Small intestine (tissue), 7 donors: ENCODE data around the gene BABAM2. TPM values are rescaled to one million over a fixed set of nuclear protein-coding genes. Genes with fewer than 3 reads are reported as not detected.

Source experiments
- DNase-seq, 2 donors: peaks; one replicate each; pipeline versions ENCODE4 v3.0.0 to v3.0.0-alpha.2; 2013
- FAIRE-seq: peaks from 2 replicates; lab custom pipeline; 2012; peaks lifted over from hg19 to GRCh38; lab: Jason Lieb, UNC
- H3K27ac ChIP-seq, 3 donors: one replicate each; pipeline ENCODE4 v1.5.1; 2013; ENCODE audit warnings: low read length in 2 of 3, mild to moderate bottlenecking in 2 of 3, control low read depth in 1 of 3, inconsistent platforms in 1 of 3, low read depth in 1 of 3, moderate library complexity in 1 of 3
- H3K27me3 ChIP-seq, 3 donors: one replicate each; pipeline ENCODE4 v1.6.1; 2013; ENCODE audit warnings: low read length in 3 of 3, inconsistent platforms in 1 of 3; ENCODE audit not compliant: control insufficient read depth in 3 of 3, insufficient read depth in 3 of 3
- H3K36me3 ChIP-seq, 3 donors: one replicate each; pipeline ENCODE4 v1.6.1; 2013; ENCODE audit warnings: low read length in 3 of 3, inconsistent platforms in 1 of 3, low read depth in 1 of 3, mild to moderate bottlenecking in 1 of 3, moderate library complexity in 1 of 3; ENCODE audit not compliant: control insufficient read depth in 3 of 3, insufficient read depth in 2 of 3
- H3K4me1 ChIP-seq, 3 donors: one replicate each; pipeline ENCODE4 v1.6.1; 2013; ENCODE audit warnings: low read length in 2 of 3, inconsistent platforms in 1 of 3, low read depth in 1 of 3, mild to moderate bottlenecking in 1 of 3, moderate library complexity in 1 of 3; ENCODE audit not compliant: control insufficient read depth in 3 of 3, insufficient read depth in 2 of 3
- H3K4me3 ChIP-seq, 3 donors: one replicate each; pipeline ENCODE4 v1.5.1; 2013; ENCODE audit warnings: low read length in 3 of 3, control low read depth in 1 of 3, inconsistent platforms in 1 of 3, low read depth in 1 of 3, mild to moderate bottlenecking in 1 of 3, moderate library complexity in 1 of 3
- H3K9me3 ChIP-seq, 2 donors: one replicate each; pipeline ENCODE4 v1.6.1; 2013; ENCODE audit warnings: low read depth in 1 of 2, low read length in 1 of 2; ENCODE audit not compliant: control insufficient read depth in 2 of 2, insufficient read depth in 1 of 2
- WGBS, 3 donors: extraction: QIAGEN DNeasy Blood & Tissue Kit; methylation state at CpG; one replicate each; pipeline ENCODE4 v1.1.7; 2013; 5-methylcytosine and 5-hydroxymethylcytosine counted together
- polyA plus RNA-seq, 4 donors: library from polyadenylated mRNA; stranded (reverse) in 3 of 4; unstranded in 1 of 4; fragments of 200-250 nt in 3 of 4; fragments of 120-200 nt in 1 of 4; gene quantifications; one replicate each; pipeline versions ENCODE4 v1.2.1 to v1.2.3, GENCODE V29; 2013
- donor health status: healthy with polysubstance abuse.
- donor health status: control.
- donor health status: control.
- donor health status: Bipolar disorder and iron deficiency.
- donor health status: healthy.

Gene BABAM2
- polyA plus RNA-seq, 4 donors: 19.5 to 38.6 (median 21.5) TPM

DNA sequence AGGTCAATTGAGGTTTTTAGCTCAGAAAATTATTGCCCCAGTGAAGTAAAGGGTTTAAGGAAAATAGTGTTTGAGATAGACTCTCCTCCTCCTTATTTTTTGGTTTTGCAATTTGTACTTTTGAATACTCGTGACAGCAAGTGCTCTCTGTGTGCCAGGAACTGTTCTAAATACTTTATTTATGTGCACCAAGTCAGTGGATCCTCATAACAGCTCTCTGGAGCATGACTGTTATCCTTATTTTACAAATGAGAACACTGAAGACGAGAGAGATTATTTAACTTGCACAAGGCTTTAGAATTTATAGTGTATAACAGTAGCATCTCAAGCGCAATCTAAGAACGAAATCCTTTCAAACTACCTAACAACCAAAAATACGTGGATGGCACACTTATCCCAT, 24.7 kb downstream of the BABAM2 start:
- Histone ChIP-seq H3K4me1 (peaks cover 0 to 2% (median 0%) of the 10 kb centered on the region in 3 donors), H3K4me3 (no peak overlapping the region), H3K9me3 (peaks cover 0 to 3% of the 10 kb centered on the region in 2 donors), H3K27ac (peak overlapping the region in 1 of 3 donors; percentile 44), H3K27me3 (no peaks in the 10 kb centered on the region), H3K36me3 (no peaks in the 10 kb centered on the region)
- DNase-seq: no peak
- FAIRE-seq: no peak
- WGBS, 3 donors: 62 to 76% (median 74%) methylated on average over 5 of the region's 5 CpGs

DNA sequence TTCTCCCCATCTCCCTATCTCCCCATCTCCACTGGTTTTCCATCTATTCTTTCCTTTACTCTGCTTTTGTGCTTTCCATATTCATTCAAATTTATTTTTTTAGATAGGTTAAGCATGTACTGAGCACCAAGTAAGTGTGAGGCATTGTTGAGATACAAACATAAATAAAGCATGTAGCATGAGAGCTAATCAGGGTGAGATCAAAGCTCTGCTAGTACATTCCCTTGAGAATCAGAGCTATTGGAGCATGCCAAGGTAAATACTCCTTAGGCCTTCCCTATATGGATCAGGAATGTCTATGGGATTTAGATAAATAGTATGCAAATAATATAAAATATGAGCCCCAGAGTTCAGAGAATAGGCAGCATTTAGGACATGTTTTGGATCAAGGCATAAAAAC, 25.3 kb downstream of the BABAM2 start:
- no peak overlapping the region for H3K27ac ChIP-seq
- peaks cover 0 to 3% of the 10 kb centered on the region in 2 donors for H3K9me3 ChIP-seq
- H3K4me3 ChIP-seq: no peak overlapping the region
- DNase-seq (no peak), FAIRE-seq (no peak)
- H3K36me3 ChIP-seq: no peaks in the 10 kb centered on the region
- H3K4me1 ChIP-seq: peaks cover 0 to 4% (median 0%) of the 10 kb centered on the region in 3 donors
- no peaks in the 10 kb centered on the region for H3K27me3 ChIP-seq

GRCh38 chr2:27916293-27916995, 25.9 kb downstream of the BABAM2 start:
- peaks cover 0 to 3% of the 10 kb centered on the region in 2 donors for H3K9me3 ChIP-seq
- DNase-seq (peak in 1 of 2 donors; percentile 17), FAIRE-seq (no peak)
- H3K36me3 ChIP-seq: no peaks in the 10 kb centered on the region
- peaks cover 0 to 6% (median 0%) of the 10 kb centered on the region in 3 donors for H3K4me1 ChIP-seq
- no peak overlapping the region for H3K27ac ChIP-seq
- H3K27me3 ChIP-seq: no peaks in the 10 kb centered on the region
- WGBS, 3 donors: 81 to 90% (median 82%) methylated on average over 1 of the region's 1 CpG
- H3K4me3 ChIP-seq: no peak overlapping the region

GRCh38 chr2:27920148-27920885, 29.8 kb downstream of the BABAM2 start:
- FAIRE-seq (peak; percentile 95), DNase-seq (peak; percentile 37 to 87)
- Histone ChIP-seq H3K4me1 (peaks cover 4 to 14% (median 13%) of the 10 kb centered on the region in 3 donors), H3K27me3 (no peaks in the 10 kb centered on the region), H3K4me3 (no peak overlapping the region), H3K36me3 (no peaks in the 10 kb centered on the region), H3K27ac (peak overlapping the region in 2 of 3 donors; percentile 25 to 49), H3K9me3 (peaks cover 0 to 3% of the 10 kb centered on the region in 2 donors)
- WGBS, 3 donors: 21 to 27% (median 24%) methylated on average over 4 of the region's 4 CpGs

DNA sequence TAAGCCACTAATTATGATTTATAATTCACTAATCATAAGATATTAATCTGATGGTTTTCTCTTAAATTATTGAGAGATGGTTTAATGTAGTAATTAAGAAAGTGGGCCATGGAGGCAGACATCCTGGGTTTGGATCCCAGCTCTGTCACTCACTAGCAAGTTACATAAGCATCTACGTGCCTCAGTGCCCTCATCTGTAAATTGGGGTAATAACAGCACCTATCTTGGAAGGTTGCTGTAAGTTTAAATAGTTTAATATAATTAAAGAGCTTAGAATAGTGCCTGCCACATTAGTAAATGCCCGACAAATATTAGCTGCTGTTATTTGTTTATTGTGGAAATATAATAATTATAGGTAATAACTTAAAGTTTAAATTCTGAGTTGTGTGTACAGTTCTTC, 30.9 kb downstream of the BABAM2 start:
- WGBS, 3 donors: 82 to 98% (median 95%) methylated on average over 2 of the region's 2 CpGs

GRCh38 chr2:27921880-27922547, 31.5 kb downstream of the BABAM2 start:
- Histone ChIP-seq H3K4me1 (peaks cover 4 to 23% (median 13%) of the 10 kb centered on the region in 3 donors), H3K4me3 (no peak overlapping the region), H3K27me3 (no peaks in the 10 kb centered on the region), H3K36me3 (no peaks in the 10 kb centered on the region), H3K9me3 (peaks cover 0 to 3% of the 10 kb centered on the region in 2 donors), H3K27ac (peak overlapping the region in 2 of 3 donors; percentile 32 to 71)
- 19 to 71% (median 37%) methylated on average over 6 of the region's 6 CpGs for WGBS, 3 donors
- DNase-seq (peak; percentile 67 to 88), FAIRE-seq (peak; percentile 36)

More for the DNA sequence above, 30.9 kb downstream of the BABAM2 start:
- Histone ChIP-seq H3K27ac (peak overlapping the region in 1 of 3 donors; percentile 71), H3K27me3 (no peaks in the 10 kb centered on the region), H3K9me3 (peaks cover 0 to 3% of the 10 kb centered on the region in 2 donors), H3K4me3 (no peak overlapping the region), H3K4me1 (peaks cover 4 to 23% (median 13%) of the 10 kb centered on the region in 3 donors), H3K36me3 (no peaks in the 10 kb centered on the region)
- FAIRE-seq (no peak), DNase-seq (no peak)

- H3K36me3 ChIP-seq: no peaks in the 10 kb centered on the region
- no peak overlapping the region for H3K4me3 ChIP-seq
- DNase-seq: no peak
- H3K4me1 ChIP-seq: peaks cover 4 to 23% (median 13%) of the 10 kb centered on the region in 3 donors
- FAIRE-seq: no peak
- no peaks in the 10 kb centered on the region for H3K27me3 ChIP-seq
- 49 to 67% (median 64%) methylated on average over 1 of the region's 1 CpG for WGBS, 3 donors
- H3K9me3 ChIP-seq: no peaks in the 10 kb centered on the region
- H3K27ac ChIP-seq: no peak overlapping the region
These were observed 32.3 kb downstream of the BABAM2 start for GRCh38 chr2:27922842-27923241.

DNA sequence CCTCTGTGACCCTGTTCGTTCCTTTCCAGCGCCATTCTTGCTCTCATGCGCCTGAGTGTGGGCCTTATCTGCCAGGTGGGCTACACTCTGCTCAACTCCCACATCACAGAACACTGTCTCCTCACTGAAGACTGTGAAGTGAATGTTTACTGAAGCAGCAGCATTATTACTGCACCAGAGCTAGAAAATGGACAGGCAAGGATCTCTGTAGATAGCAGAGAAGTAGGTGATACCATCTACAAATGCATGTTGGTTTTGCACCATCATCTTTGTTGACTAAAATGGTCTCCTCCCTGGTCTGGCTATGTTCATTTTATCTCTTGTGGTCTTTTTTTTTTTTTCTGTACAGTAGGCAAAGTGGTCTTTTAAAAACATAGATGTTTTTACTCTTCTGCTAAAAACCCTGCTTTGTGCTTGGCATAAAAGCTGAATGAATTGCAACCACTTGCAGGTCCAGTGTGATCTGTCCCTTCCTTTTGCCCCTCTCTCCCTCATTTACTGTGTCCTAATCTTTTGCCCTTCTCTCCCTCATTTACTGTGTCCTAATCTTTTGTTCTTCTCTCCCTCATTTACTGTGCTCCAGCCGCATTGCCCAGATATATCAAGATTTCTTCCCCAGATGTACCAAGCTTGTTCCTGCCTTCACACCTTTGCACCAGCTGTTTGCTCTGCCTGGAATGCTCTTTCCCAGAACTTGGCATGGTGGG, 35.4 kb downstream of the BABAM2 start:
- Histone ChIP-seq H3K4me1 (peaks cover 6 to 44% (median 9%) of the 10 kb centered on the region in 3 donors), H3K4me3 (no peak overlapping the region), H3K36me3 (no peaks in the 10 kb centered on the region), H3K27ac (no peak overlapping the region), H3K9me3 (no peaks in the 10 kb centered on the region), H3K27me3 (no peaks in the 10 kb centered on the region)
- WGBS, 3 donors: 78 to 88% (median 84%) methylated on average over 4 of the region's 4 CpGs
- FAIRE-seq (no peak), DNase-seq (no peak)
